ENCODE data around the gene DOCK2. TPM values are rescaled to one million over a fixed set of nuclear protein-coding genes. Genes with fewer than 3 reads are reported as not detected.

The DOCK2 gene
- polyA plus RNA-seq, 1 of the 3 experiments (the other 2 are of a cell fraction): 3.8 TPM

DNA sequence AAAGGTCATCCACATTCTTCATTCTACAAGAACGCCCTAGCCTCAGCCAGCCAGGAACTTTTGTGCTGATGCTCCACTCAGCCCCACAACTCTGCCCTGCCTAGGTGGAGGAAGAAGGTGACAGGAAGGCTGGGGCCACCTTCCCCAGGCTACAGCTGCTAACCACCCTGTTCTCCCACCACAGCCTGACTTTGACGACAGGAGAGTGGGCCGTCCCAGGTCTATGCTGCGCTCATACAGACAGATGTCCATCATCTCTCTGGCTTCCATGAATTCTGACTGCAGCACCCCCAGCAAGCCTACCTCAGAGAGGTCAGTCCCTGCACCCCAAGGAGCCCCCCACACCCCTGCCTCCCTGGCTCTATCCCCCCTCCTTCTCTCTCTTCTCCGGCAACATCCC lies 440.5 kb downstream of the DOCK2 start:
- TF ChIP-seq NRF1 (IDR thresholded peaks at IDR 0.05; ENCODE audit: low read depth, low read length) (no peak), FOXM1 (IDR thresholded peaks at IDR 0.05; ENCODE audit: low read depth) (no peak)
- H3F3A ChIP-seq (replicated peaks; ENCODE audit: insufficient read depth): no peaks in the 10 kb centered on the region
- H3K79me2 ChIP-seq (ENCODE audit: insufficient read depth): no peaks in the 10 kb centered on the region
- no peaks in the 10 kb centered on the region for H3K4me1 ChIP-seq (ENCODE audit: control insufficient read depth in 1 of 2, insufficient read depth in 2 of 2, low read depth in 1 of 2, low read length in 1 of 2)
- H3K9me2 ChIP-seq: no peaks in the 10 kb centered on the region
- no peaks in the 10 kb centered on the region for H3K36me3 ChIP-seq (replicated peaks in 1 of 2; ENCODE audit: control insufficient read depth in 1 of 2, insufficient read depth in 2 of 2, low read length in 1 of 2)
- no peaks in the 10 kb centered on the region for H4K20me1 ChIP-seq (ENCODE audit: insufficient read depth)
- H3K27me3 ChIP-seq (ENCODE audit: insufficient read depth): no peaks in the 10 kb centered on the region
- no peak overlapping the region for H3K27ac ChIP-seq (ENCODE audit: low read depth in 2 of 2, low read length in 1 of 2)
- no peak overlapping the region for H2AFZ ChIP-seq (ENCODE audit: low read depth)
- 89% methylated on average over 5 of the region's 5 CpGs for WGBS (ENCODE audit: low lambda C conversion rate)
- DNase-seq: no peak
- ChIA-PET POLR2A (no interaction called here), CTCF (interaction anchor here (0.6 kb wide), 1 partner anchor 29 kb away, joined by 4 read pairs; no protein-coding TSS in a partner anchor)
- no peak overlapping the region for H3K9ac ChIP-seq
- no peaks in the 10 kb centered on the region for H3K9me3 ChIP-seq
- H3K4me2 ChIP-seq: no peak overlapping the region
- no peak overlapping the region for H3K4me3 ChIP-seq (ENCODE audit: low read depth in 2 of 2, low read length in 1 of 2)

DNA sequence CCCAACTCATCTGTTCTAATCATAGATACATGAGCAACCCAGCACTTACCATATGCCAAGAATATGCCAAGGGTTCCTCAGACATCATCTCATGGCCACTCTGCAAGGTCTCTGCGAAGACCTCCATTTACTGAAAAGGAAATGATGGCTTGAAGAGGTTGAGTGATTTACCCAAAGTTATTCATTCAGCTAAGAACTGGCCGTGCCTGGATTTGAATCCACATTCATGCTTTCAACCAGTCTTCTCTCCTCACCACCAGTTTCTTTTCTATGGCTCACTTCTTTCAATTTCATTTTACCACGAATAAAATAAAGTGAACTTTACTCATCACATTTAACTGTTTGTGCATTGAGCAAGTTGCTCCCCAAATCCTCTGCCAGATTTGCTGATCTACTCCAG lies 441.4 kb downstream of the DOCK2 start:
- Histone ChIP-seq H3K27me3 (ENCODE audit: insufficient read depth) (no peaks in the 10 kb centered on the region), H4K20me1 (ENCODE audit: insufficient read depth) (no peaks in the 10 kb centered on the region), H3K4me1 (ENCODE audit: control insufficient read depth in 1 of 2, insufficient read depth in 2 of 2, low read depth in 1 of 2, low read length in 1 of 2) (no peaks in the 10 kb centered on the region), H3F3A (replicated peaks; ENCODE audit: insufficient read depth) (no peaks in the 10 kb centered on the region), H3K79me2 (ENCODE audit: insufficient read depth) (no peaks in the 10 kb centered on the region), H3K9me3 (no peaks in the 10 kb centered on the region), H3K9ac (no peak overlapping the region), H2AFZ (ENCODE audit: low read depth) (no peak overlapping the region), H3K4me3 (ENCODE audit: low read depth in 2 of 2, low read length in 1 of 2) (no peak overlapping the region), H3K9me2 (no peaks in the 10 kb centered on the region), H3K36me3 (replicated peaks in 1 of 2; ENCODE audit: control insufficient read depth in 1 of 2, insufficient read depth in 2 of 2, low read length in 1 of 2) (no peaks in the 10 kb centered on the region), H3K27ac (ENCODE audit: low read depth in 2 of 2, low read length in 1 of 2) (no peak overlapping the region), H3K4me2 (no peak overlapping the region)
- 56% methylated on average over 3 of the region's 3 CpGs for WGBS (ENCODE audit: low lambda C conversion rate)
- TF ChIP-seq SIN3A (IDR thresholded peaks at IDR 0.05; ENCODE audit: borderline replicate concordance, low read depth, low read length) (no peak), TEAD4 (IDR thresholded peaks at IDR 0.05; ENCODE audit: borderline replicate concordance, insufficient read depth) (no peak), REST (IDR thresholded peaks at IDR 0.05; ENCODE audit: low read depth, low read length) (no peak), FOXJ3 (CRISPR knock-in tag; IDR thresholded peaks at IDR 0.05) (no peak), EP300 (IDR thresholded peaks at IDR 0.05; ENCODE audit: borderline replicate concordance in 1 of 2, low read depth in 1 of 2, low read length in 1 of 2) (no peak), PBX3 (IDR thresholded peaks at IDR 0.05) (no peak), FOSL2 (IDR thresholded peaks at IDR 0.05; ENCODE audit: borderline replicate concordance, low read depth) (no peak)
- ChIA-PET POLR2A (no interaction called here), CTCF (interaction anchor here (0.6 to 1.2 kb wide), 2 partner anchors 30 to 98 kb away, joined by 3 to 4 read pairs; partner anchors contain the start of gene INSYN2B)
- no peak for DNase-seq

Data from SK-N-SH (cell line).